ENCODE data around the gene AK1. TPM values are rescaled to one million over a fixed set of nuclear protein-coding genes. Genes with fewer than 3 reads are reported as not detected.

Gene AK1
- total RNA-seq, 3 donors from 2014 or later, result 66.7 to 157 (median 106) TPM

GRCh38 chr9:127860779-127861178 is 16.7 kb downstream of the AK1 start:
- ATAC-seq, result no peak
- no peak for TF ChIP-seq CTCF (IDR thresholded peaks at IDR 0.05)
- Histone ChIP-seq H3K4me1 (ENCODE audit: low read depth) (no peaks in the 10 kb centered on the region), H3K9me3 (no peaks in the 10 kb centered on the region), H3K36me3 (ENCODE audit: low read depth) (no peaks in the 10 kb centered on the region), H3K4me3 (no peak overlapping the region)
- no peak for DNase-seq
- intact Hi-C loops (cut with DNase I, micrococcal nuclease), result no loop called here

GRCh38 chr9:127860260-127860659 is 17.2 kb downstream of the AK1 start:
- no peak for ATAC-seq
- H3K36me3 ChIP-seq (ENCODE audit: low read depth), result no peaks in the 10 kb centered on the region
- no peaks in the 10 kb centered on the region for H3K4me1 ChIP-seq (ENCODE audit: low read depth)
- H3K9me3 ChIP-seq, result no peaks in the 10 kb centered on the region
- no peak for DNase-seq
- TF ChIP-seq CTCF (IDR thresholded peaks at IDR 0.05), result no peak
- no peak overlapping the region for H3K4me3 ChIP-seq
- intact Hi-C loops (cut with DNase I, micrococcal nuclease), result no loop called here

GRCh38 chr9:127858041-127858512 is 19.4 kb downstream of the AK1 start:
- peak; percentile 47 for ATAC-seq
- Histone ChIP-seq H3K36me3 (ENCODE audit: low read depth) (no peaks in the 10 kb centered on the region), H3K4me3 (no peak overlapping the region), H3K9me3 (no peaks in the 10 kb centered on the region), H3K4me1 (ENCODE audit: low read depth) (no peaks in the 10 kb centered on the region)
- intact Hi-C loops (cut with DNase I, micrococcal nuclease), result no loop called here
- DNase-seq, result no peak
- no peak for TF ChIP-seq CTCF (IDR thresholded peaks at IDR 0.05)

- H3K9me3 ChIP-seq, result no peaks in the 10 kb centered on the region
- H3K36me3 ChIP-seq (ENCODE audit: low read depth), result no peaks in the 10 kb centered on the region
- no peak overlapping the region for H3K4me3 ChIP-seq
- H3K4me1 ChIP-seq (ENCODE audit: low read depth), result no peaks in the 10 kb centered on the region
- intact Hi-C loops (cut with DNase I, micrococcal nuclease), result no loop called here
- DNase-seq, result no peak
- no peak for ATAC-seq
- TF ChIP-seq CTCF (IDR thresholded peaks at IDR 0.05), result no peak
Measured at GRCh38 chr9:127857278-127857677, 20.2 kb downstream of the AK1 start.

GRCh38 chr9:127856729-127857116 is 20.8 kb downstream of the AK1 start:
- Histone ChIP-seq H3K36me3 (ENCODE audit: low read depth) (no peaks in the 10 kb centered on the region), H3K4me1 (ENCODE audit: low read depth) (no peaks in the 10 kb centered on the region), H3K9me3 (no peaks in the 10 kb centered on the region)

More at GRCh38 chr9:127856729-127857116, 20.8 kb downstream of the AK1 start:
- TF ChIP-seq CTCF (IDR thresholded peaks at IDR 0.05), result no peak
- no peak for DNase-seq
- no peak for ATAC-seq
- intact Hi-C loops (cut with DNase I, micrococcal nuclease), result no loop called here
- H3K4me3 ChIP-seq, result no peak overlapping the region
